Suprapubic skin (tissue), 3 donors: Measurements from ENCODE around the gene MRC2.

Experiments used
- CTCF ChIP-seq, 2 donors: fragments of 200-600 bp in 1 of 2; fragments of 450-650 bp in 1 of 2; sonication (generic) in 1 of 2; IDR thresholded peaks; one replicate each; pipeline ENCODE4 v1.5.1; 2016 to 2019; ENCODE audit warnings: antibody characterized with exemption in 2 of 2, mild to moderate bottlenecking in 1 of 2, moderate library complexity in 1 of 2
- EP300 ChIP-seq: sonication (generic); formaldehyde crosslinking; IDR thresholded peaks from one replicate; pipeline ENCODE4 v1.6.1; 2017; ENCODE audit warnings: antibody characterized with exemption
- POLR2A ChIP-seq, 2 donors: fragments of 450-650 bp; IDR thresholded peaks; one replicate each; pipeline ENCODE4 v1.6.1; 2017; ENCODE audit warnings: antibody characterized with exemption in 2 of 2, mild to moderate bottlenecking in 2 of 2, moderate library complexity in 2 of 2

DNA sequence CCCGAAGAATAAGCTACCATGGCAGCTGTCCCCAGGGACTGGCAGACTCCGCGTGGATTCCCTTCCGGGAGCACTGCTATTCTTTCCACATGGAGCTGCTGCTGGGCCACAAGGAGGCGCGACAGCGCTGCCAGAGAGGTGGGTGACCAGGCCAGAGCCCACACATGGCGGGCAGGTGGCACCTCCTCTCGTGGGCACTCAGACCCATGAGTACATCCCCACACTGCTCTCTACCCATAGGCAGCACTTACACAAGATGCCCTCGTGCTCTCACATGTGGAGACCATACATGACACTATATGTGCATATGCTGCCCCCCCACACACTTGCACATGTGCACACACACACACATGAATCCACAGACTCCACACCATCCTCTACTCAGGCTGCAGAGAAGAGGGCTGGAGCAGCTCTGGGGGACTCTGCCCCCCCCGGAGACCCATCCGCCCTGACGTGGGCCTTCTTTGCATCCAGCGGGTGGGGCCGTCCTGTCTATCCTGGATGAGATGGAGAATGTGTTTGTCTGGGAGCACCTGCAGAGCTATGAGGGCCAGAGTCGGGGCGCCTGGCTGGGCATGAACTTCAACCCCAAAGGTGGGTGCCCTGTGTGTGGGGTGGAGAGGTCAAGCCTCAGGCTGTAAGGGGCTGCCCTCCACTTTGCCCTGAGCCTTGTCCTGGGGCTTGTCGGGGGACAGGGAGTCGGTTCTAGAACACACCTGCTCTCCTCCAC lies 62.9 kb downstream of the MRC2 start:
- TF ChIP-seq CTCF (IDR thresholded peaks at IDR 0.05) = no peak
- no peak for TF ChIP-seq POLR2A (IDR thresholded peaks at IDR 0.05)
- TF ChIP-seq EP300 = no peak
